Measurements from ENCODE around the gene ECT2.

DNA sequence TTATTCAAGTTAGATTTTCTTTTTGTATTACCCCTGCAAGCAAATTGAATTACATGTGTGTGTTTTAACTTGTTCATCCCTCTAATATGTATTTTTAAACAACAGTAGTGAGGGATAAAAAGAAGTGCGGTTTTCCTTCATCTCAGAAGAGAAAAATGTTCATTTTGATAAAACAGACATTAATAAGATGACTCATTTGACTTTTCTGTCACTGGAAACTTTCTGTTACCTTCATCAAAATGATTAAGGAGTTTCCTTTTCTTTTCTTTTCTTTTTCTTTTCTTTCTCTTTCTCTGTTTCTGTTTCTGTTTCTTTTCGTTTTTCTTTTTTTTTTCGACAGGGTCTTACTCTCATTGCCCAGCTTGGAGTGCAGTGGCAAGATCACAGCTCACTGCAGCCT is 53.0 kb downstream of the ECT2 start:
- TF ChIP-seq EZH2 (IDR thresholded peaks at IDR 0.05; ENCODE audit: low read depth, low read length, severe bottlenecking) (no peak), CTCF (IDR thresholded peaks at IDR 0.05; ENCODE audit: control extremely low read depth in 1 of 3, insufficient read depth in 1 of 3, low read depth in 1 of 3, low read length in 3 of 3) (no peak), RAD21 (IDR thresholded peaks at IDR 0.05 in 1 of 2, conservative IDR thresholded peaks at IDR 0.05 in 1 of 2; ENCODE audit: low read depth in 2 of 2, low read length in 2 of 2) (no peak), YY1 (IDR thresholded peaks at IDR 0.05; ENCODE audit: low read depth, low read length) (no peak)
